Peyer's patch (tissue), 4 donors: ENCODE data around the gene ABCC8. TPM values are rescaled to one million over a fixed set of nuclear protein-coding genes. Genes with fewer than 3 reads are reported as not detected.
A peak's percentile ranks its signal among the peaks of the same experiment; 100 is the strongest.

Experiments used
- DNase-seq, 3 donors: peaks; one replicate each; pipeline ENCODE4 v3.0.0-alpha.2; 2017 to 2019
- H3K27ac ChIP-seq, 4 donors: fragments of 200-600 bp; sonication (generic); one replicate each; pipeline ENCODE4 v1.5.1; 2016 to 2019
- H3K27me3 ChIP-seq, 2 donors: fragments of 200-600 bp; sonication (generic); one replicate each; pipeline ENCODE4 v1.5.1; 2019
- H3K36me3 ChIP-seq, 3 donors: fragments of 200-600 bp; sonication (generic); one replicate each; pipeline ENCODE4 v1.5.1; 2016 to 2019
- H3K4me1 ChIP-seq, 4 donors: fragments of 200-600 bp; sonication (generic); one replicate each; pipeline ENCODE4 v1.5.1; 2016 to 2019
- H3K4me3 ChIP-seq, 4 donors: fragments of 200-600 bp; sonication (generic); 1 replicate in 3 of 4; 2 replicates in 1 of 4; pipeline ENCODE4 v1.5.1; 2016 to 2019; ENCODE audit warnings: mild to moderate bottlenecking in 1 of 4
- H3K9me3 ChIP-seq, 4 donors: fragments of 200-600 bp; sonication (generic); one replicate each; pipeline ENCODE4 v1.5.1; 2016 to 2019; ENCODE audit warnings: mild to moderate bottlenecking in 1 of 4
- POLR2A ChIP-seq, 2 donors: fragments of 450-650 bp; IDR thresholded peaks; one replicate each; pipeline ENCODE4 v1.5.1; 2017; ENCODE audit warnings: antibody characterized with exemption in 2 of 2, mild to moderate bottlenecking in 2 of 2, moderate library complexity in 2 of 2
- total RNA-seq, 4 donors: library from RNA; depleted of rRNA; stranded (reverse); fragments of >200 nt; gene quantifications; one replicate each; pipeline ENCODE4 v1.1.0, GENCODE V29; 2016
- TF ChIP-seq, protein P1 (sequence below), 6 experiments: fragments of 450-650 bp in 4 of 6; fragments of 200-600 bp in 2 of 6; sonication (generic) in 1 of 6; IDR thresholded peaks; one replicate each; pipeline ENCODE4 v1.5.1; 2017 to 2019; ENCODE audit warnings: antibody characterized with exemption in 6 of 6, mild to moderate bottlenecking in 3 of 6, moderate library complexity in 1 of 6

Gene ABCC8
- total RNA-seq, 4 donors from 2014 or later, result 7.4 to 301 (median 19.2) TPM

GRCh38 chr11:17506314-17506713 lies 29.7 kb upstream of the ABCC8 start:
- TF ChIP-seq, protein P1, sequence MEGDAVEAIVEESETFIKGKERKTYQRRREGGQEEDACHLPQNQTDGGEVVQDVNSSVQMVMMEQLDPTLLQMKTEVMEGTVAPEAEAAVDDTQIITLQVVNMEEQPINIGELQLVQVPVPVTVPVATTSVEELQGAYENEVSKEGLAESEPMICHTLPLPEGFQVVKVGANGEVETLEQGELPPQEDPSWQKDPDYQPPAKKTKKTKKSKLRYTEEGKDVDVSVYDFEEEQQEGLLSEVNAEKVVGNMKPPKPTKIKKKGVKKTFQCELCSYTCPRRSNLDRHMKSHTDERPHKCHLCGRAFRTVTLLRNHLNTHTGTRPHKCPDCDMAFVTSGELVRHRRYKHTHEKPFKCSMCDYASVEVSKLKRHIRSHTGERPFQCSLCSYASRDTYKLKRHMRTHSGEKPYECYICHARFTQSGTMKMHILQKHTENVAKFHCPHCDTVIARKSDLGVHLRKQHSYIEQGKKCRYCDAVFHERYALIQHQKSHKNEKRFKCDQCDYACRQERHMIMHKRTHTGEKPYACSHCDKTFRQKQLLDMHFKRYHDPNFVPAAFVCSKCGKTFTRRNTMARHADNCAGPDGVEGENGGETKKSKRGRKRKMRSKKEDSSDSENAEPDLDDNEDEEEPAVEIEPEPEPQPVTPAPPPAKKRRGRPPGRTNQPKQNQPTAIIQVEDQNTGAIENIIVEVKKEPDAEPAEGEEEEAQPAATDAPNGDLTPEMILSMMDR (IDR thresholded peaks at IDR 0.05), result no peak
- TF ChIP-seq POLR2A (IDR thresholded peaks at IDR 0.05), result no peak

GRCh38 chr11:17505146-17505545 lies 28.5 kb upstream of the ABCC8 start:
- Histone ChIP-seq H3K4me1 (no peaks in the 10 kb centered on the region), H3K27me3 (no peaks in the 10 kb centered on the region), H3K4me3 (no peak overlapping the region), H3K27ac (no peak overlapping the region), H3K9me3 (no peaks in the 10 kb centered on the region), H3K36me3 (peaks cover 0 to 22% (median 0%) of the 10 kb centered on the region in 3 donors)
- DNase-seq, result no peak
- TF ChIP-seq POLR2A (IDR thresholded peaks at IDR 0.05), result no peak

More at GRCh38 chr11:17506314-17506713, 29.7 kb upstream of the ABCC8 start:
- no peak overlapping the region for H3K27ac ChIP-seq
- H3K9me3 ChIP-seq, result no peaks in the 10 kb centered on the region
- no peaks in the 10 kb centered on the region for H3K27me3 ChIP-seq
- no peaks in the 10 kb centered on the region for H3K4me1 ChIP-seq
- H3K4me3 ChIP-seq, result no peak overlapping the region
- peak in 1 of 3 donors; percentile 23 for DNase-seq
- H3K36me3 ChIP-seq, result peaks cover 0 to 16% (median 0%) of the 10 kb centered on the region in 3 donors

- Histone ChIP-seq H3K4me3 (no peak overlapping the region), H3K27me3 (no peaks in the 10 kb centered on the region), H3K27ac (no peak overlapping the region), H3K9me3 (no peaks in the 10 kb centered on the region), H3K4me1 (no peaks in the 10 kb centered on the region), H3K36me3 (peaks cover 0 to 18% (median 0%) of the 10 kb centered on the region in 3 donors)
- TF ChIP-seq, protein P1 (IDR thresholded peaks at IDR 0.05), result peak; percentile 74 to 89 (median 84)
- TF ChIP-seq POLR2A (IDR thresholded peaks at IDR 0.05), result no peak
- peak; percentile 76 to 91 (median 83) for DNase-seq
These were observed 27.9 kb upstream of the ABCC8 start for GRCh38 chr11:17504330-17505107.

GRCh38 chr11:17502630-17503029 lies 26.0 kb upstream of the ABCC8 start:
- Histone ChIP-seq H3K27ac (no peak overlapping the region), H3K4me3 (no peak overlapping the region), H3K4me1 (no peaks in the 10 kb centered on the region), H3K27me3 (no peaks in the 10 kb centered on the region), H3K9me3 (no peaks in the 10 kb centered on the region), H3K36me3 (peaks cover 0 to 16% (median 0%) of the 10 kb centered on the region in 3 donors)
- no peak for DNase-seq
- TF ChIP-seq POLR2A (IDR thresholded peaks at IDR 0.05), result no peak
- TF ChIP-seq, protein P1 (IDR thresholded peaks at IDR 0.05), result no peak

GRCh38 chr11:17500673-17501072 lies 24.0 kb upstream of the ABCC8 start:
- no peak for TF ChIP-seq POLR2A (IDR thresholded peaks at IDR 0.05)
- Histone ChIP-seq H3K27ac (no peak overlapping the region), H3K36me3 (peaks cover 0 to 24% (median 0%) of the 10 kb centered on the region in 3 donors)

DNA sequence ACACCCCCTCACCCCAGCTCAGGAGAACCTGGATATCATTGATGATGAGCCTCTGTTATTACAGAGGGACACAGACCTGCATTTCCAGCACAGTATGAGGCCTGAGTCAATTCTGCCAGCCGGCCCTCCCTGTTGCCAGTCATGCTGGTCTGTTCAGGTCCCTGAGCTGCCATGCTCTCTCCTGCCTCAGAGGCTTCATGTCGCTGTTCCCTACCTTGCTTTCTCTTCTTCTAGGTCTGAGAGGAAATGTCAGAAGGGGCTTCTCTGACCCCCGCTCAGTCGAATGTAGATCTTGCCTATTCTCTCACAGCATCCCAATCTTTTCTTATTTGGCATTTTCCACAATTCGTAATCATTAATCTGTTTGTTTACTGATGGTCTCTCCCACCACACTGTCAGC lies 21.8 kb upstream of the ABCC8 start:
- DNase-seq, result peak in 1 of 3 donors; percentile 46
- H3K27me3 ChIP-seq, result no peaks in the 10 kb centered on the region
- TF ChIP-seq POLR2A (IDR thresholded peaks at IDR 0.05), result no peak
- TF ChIP-seq, protein P1 (IDR thresholded peaks at IDR 0.05), result no peak
- no peaks in the 10 kb centered on the region for H3K4me1 ChIP-seq
- H3K27ac ChIP-seq, result no peak overlapping the region
- H3K36me3 ChIP-seq, result peaks cover 0 to 24% (median 0%) of the 10 kb centered on the region in 3 donors
- no peaks in the 10 kb centered on the region for H3K9me3 ChIP-seq
- no peak overlapping the region for H3K4me3 ChIP-seq

More at GRCh38 chr11:17500673-17501072, 24.0 kb upstream of the ABCC8 start:
- no peak overlapping the region for H3K4me3 ChIP-seq
- no peaks in the 10 kb centered on the region for H3K4me1 ChIP-seq
- H3K27me3 ChIP-seq, result no peaks in the 10 kb centered on the region
- no peak for DNase-seq
- no peaks in the 10 kb centered on the region for H3K9me3 ChIP-seq
